Breast epithelium (tissue), 3 donors: Measurements from ENCODE around the gene MTRR.

Experiments
- CTCF ChIP-seq, 3 donors: fragments of 450-650 bp; IDR thresholded peaks; one replicate each; pipeline ENCODE4 v1.5.1; 2016 to 2017; ENCODE audit warnings: antibody characterized with exemption in 3 of 3, mild to moderate bottlenecking in 3 of 3, moderate library complexity in 3 of 3
- POLR2AphosphoS5 ChIP-seq, 3 donors: sonication (generic); formaldehyde crosslinking; IDR thresholded peaks; one replicate each; pipeline ENCODE4 v1.6.1; 2017; ENCODE audit warnings: antibody characterized with exemption in 3 of 3

- peak; percentile 10 to 45 (median 36) for TF ChIP-seq CTCF (IDR thresholded peaks at IDR 0.05)
- TF ChIP-seq POLR2AphosphoS5 (IDR thresholded peaks at IDR 0.05) = no peak
Observed at GRCh38 chr5:7850395-7851239, 18.3 kb upstream of the MTRR start, which contains the start of gene CFAP90.
